GM21367 (cell line): Measurements from ENCODE around the gene TAOK3.
"Not testable (repeated sequence)": the region's sequence is repeated elsewhere in the genome, so short reads cannot be mapped to it uniquely, and the experiment has no call there.

Source experiments
- ATAC-seq: cut with Tn5 transposase; IDR thresholded peaks from one replicate; pipeline ENCODE4 v1.9.1; 2021; ENCODE audit not compliant: unreplicated experiment

The TAOK3 gene

DNA sequence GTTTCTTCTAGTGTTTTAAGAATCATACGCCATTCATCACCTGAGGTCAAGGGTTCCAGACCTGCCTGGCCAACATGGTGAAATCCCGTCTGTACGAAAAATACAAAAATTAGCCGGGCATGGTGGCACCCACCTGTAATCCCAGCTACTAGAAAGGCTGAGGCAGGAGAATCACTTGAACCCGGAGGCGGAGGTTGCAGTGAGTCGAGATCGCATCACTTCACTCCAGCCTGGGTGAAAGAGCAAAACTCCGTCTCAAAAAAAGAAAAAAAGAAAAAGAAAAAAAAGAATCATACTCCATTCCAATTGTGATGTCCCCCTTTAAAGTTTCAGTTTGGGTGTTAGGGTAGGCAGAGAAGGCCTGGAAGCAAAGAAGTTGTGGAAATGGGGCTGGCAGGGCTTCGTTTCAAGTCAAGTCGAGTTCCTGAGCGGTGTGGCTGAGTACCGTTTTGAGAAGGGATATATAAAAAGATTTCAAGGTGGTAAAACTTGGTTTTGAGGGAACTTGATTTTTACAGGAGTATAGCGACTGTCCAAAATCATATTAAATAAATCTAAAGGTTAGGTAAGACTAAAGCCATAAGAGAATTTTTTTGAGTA lies 1.5 kb upstream of the TAOK3 start:
- ATAC-seq = no peak

- ATAC-seq = no peak
Measured at GRCh38 chr12:118373616-118374015, 909 bp upstream of the TAOK3 start.

DNA sequence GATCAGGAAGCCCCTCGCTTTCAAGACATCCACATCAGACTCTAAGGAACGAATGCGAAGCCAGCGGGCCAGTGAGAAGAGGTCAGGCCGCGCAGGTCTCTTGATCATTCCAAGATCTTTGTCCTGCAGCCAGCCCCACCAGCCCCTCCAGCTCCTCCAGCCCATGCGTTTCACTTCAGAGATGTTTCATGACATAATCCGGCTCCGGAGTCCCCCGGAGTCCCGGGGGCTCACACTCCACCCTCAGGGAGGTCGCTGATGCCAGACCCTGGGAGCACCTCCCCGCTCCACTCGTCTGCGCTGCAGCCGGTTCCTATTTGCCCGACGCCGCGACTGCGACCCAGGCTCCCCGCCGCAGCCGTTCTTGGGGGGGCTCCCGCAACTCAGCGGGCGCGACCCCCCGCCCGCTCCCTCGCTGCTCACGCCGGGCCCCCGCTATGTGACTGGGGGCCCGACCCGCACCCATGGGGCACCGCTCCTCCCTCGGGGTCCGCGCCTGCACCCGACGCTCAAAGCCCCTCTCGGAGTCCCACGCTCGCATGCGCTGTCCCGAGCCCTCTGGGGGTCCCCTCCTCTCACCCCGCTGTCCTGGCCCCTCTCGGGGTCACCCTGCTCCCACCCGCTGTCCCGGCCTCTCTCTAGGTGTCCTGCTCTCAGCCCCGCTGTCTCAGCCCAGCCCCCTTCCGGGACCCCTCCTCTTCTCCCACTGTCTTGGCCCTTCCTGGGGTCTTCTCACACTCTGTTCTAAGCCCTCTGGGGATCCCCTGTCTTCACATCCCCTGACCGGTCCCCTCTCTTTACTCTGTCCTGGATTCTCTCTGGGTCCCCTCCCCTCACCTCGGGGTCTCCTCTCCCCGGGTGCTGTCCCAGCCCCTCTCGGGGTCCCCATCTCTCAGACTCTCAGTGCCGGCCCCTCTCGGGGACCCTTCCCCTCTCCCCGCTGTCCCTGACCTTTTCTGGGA lies 1.1 kb downstream of the TAOK3 start:
- ATAC-seq = no peak

DNA sequence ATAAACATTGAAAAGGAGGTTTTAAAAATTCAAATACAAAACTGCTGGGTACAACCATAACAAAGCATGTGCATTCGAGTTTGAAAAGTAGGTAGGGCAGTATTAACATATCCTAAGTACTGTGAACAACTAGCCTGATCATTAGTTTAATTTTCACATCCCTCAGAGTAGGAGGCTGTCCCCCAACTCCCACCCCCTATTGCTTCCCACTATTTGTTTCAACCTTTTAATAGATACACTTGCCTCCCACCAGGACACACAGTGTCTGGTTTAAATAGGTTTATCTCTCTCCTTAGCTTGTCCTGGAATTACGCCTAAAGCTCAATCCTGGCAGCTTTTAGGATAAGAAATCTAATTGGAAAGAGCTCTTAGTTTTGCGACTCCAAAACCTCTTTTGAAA lies 2.1 kb downstream of the TAOK3 start:
- no peak for ATAC-seq

DNA sequence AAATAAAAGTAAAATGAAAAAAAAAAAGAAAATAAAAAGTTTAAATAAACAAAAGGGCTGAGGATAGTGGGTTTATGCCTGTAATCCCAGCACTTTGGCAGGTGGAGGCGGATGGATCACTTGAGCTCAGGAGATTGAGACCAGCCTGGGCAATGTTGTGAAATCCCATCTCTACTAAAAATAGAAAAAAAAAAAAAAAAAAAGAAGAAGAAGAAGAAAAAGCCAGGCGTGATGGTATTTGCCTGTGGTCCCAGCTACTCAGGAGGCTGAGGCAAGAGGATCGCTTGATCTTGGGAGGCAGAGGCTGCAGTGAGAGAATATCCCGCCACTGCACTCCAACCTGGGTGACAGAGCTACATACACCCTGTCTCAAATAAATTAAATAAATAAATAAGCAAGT lies 3.9 kb downstream of the TAOK3 start:
- no peak for ATAC-seq

DNA sequence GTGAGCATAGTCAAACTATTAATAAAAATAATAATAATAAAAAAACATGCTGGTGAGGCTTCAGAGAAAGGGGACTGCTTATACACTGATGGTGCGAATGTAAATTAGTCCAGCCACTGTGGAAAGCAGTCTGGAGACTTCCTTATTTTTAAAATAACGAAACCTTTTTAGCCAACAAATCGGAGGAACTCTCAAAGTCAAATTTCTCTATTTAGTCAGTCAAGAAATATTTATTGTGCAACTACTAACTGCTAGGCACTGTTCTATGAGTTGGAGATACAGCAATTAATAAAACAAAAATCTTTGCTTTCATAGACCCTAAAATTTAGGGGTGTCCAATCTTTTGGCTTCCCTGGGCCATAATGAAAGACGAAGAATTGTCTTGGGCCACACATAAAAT lies 10.8 kb downstream of the TAOK3 start:
- ATAC-seq = no peak

DNA sequence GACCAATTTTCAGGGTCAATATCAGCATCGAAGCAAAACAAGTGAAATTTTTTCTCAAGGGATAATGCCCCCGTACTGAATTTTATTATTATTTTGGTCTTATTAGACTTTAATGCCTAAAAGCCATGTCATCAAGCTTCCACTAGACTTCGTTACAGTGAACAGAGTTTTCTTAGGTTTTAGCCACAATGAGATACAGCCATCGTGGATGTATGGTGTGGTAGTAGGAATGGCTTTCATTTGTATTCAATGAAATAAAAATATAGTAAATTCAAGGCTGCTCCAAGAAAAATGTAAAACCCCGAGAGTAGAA lies 11.7 kb downstream of the TAOK3 start:
- no peak for ATAC-seq

- ATAC-seq = no peak
Measured at GRCh38 chr12:118359541-118359915, 13.2 kb downstream of the TAOK3 start.

DNA sequence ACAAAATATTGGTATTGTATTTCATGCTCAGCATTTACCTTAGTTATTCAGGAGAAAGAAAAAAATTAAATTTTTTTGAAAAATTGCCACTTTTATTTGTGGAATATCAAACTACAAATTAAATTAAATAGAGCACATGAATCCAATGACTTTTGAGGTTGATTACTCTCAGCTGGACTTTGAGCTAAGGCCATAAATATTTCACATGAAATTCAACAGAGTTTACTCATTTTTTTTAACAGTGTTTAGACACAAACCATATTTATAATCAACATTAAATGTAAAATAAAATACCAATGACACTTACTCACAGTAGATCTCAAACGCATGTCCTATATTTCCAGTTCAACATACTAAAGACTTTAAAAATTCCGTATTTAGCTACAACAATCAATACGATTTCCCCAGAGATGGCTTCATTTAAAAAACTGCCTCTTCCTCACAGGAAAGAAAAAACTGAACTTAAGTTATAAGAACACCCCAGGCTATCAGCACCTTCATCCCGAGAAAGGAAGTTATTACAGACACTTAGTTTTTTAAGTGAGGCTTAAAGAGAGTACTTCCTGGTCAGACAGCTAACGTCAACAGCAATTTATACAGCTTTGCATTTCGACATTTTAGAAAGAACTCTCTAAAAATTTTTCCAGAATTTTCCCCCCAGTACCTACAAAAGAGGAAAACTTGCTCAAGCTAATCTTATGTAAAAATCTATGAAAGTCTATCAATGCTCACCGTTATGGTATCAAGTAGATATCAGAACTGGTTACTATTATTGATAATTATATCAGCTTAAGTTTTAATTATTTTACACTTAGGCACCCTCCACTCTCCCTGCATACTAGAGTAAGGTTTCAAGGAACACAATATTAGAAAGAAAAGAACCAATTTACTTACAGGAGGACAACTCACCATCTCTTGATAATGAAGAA lies 13.8 kb downstream of the TAOK3 start:
- ATAC-seq = no peak

DNA sequence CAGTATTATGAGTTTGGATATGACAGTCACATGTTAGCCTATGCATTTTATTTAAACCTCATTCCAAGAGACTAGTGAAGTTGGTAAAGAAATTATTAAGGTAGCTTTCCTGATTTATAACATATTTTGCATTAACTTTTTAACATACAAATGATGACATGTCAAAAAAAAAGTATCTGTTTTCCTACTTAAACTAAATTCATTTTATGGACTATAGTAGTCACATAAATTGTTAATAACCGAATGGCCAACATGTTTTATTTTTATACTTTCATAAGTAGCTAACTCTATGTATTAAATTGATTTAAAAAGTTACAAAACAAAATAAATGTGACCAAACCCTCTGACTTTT lies 14.7 kb downstream of the TAOK3 start:
- ATAC-seq = no peak

GRCh38 chr12:118357257-118358007 lies 15.3 kb downstream of the TAOK3 start:
- ATAC-seq = peak; percentile 46

DNA sequence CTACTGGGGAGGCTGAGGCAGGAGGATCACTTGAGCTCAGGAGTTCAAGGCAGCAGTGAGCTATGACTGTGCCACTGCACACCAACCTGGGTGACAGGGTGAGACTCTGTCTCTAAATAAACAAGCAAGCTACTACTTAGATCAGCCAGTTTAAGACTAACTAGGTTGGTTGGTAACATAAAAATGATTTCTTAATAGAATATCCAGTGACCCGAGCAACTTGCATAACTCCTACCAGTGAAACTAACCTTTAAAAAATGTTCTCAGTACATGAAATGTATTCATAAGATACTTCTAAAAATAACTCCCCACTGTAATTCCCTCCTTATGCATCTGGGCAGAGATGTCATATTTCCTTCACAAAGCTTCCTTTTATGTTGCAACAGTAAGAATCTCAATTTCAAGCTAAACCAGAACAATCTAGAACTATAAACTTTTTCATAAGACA lies 15.9 kb downstream of the TAOK3 start:
- ATAC-seq = no peak

- no peak for ATAC-seq
Measured at GRCh38 chr12:118355843-118356242, 16.9 kb downstream of the TAOK3 start.

DNA sequence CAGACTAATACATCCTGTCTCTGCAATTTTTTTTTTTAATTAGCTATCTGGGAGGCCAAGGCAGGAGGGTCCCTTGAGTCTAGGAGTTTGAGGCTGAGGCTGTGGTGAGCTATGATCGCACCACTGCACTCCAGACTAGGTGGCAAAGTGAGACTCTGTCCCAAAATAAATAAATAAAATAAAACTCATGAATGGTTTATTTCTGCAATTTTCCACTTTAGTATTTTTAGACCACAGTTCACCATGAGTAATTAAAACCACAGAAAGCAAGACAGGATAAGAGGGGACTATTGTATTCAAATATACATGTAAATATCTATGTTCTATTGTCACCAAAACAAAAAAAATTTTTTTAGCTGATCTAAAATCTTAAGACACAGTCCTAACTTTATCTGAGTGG lies 17.8 kb downstream of the TAOK3 start:
- no peak for ATAC-seq

GRCh38 chr12:118354503-118354902 lies 18.2 kb downstream of the TAOK3 start:
- ATAC-seq = not testable (repeated sequence)

DNA sequence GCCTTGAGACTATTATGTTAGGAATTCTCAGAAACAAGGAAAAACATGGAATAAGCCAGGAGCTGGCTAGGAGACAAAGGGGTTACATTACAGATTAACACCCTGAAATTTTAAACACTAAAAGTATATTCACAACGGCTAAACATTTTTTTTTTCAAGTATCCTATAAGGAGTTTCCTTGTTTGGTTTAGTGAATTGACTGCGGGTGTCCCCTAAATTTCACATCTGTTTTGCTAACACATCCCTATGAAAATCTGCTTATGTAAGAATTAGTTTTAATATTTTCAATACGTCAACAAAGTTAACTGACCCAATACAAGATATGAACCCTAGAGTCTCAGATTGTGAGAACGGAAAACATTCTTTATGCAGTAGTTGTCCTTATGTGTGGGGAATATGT lies 19.0 kb downstream of the TAOK3 start:
- ATAC-seq = no peak

- ATAC-seq = no peak
Measured at GRCh38 chr12:118350908-118351559, 21.7 kb downstream of the TAOK3 start.

DNA sequence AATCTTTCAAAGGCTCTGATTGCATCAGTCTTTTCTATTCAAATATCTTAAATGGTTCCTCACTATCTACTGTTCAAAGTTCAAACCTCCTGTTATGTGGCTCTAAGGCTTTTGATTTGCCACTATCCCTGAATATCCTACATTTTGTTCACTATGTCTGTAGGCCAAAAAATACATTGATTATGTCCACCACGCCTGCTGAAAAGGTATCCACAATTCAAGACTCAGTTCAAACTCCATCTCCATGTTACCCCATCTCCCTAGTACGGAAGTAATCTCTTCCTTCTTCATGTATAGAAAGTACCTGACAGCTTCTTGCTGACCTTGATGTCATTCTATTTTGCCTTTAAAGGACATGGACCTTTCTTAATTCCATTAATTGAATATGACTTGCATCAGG lies 24.8 kb downstream of the TAOK3 start:
- no peak for ATAC-seq

DNA sequence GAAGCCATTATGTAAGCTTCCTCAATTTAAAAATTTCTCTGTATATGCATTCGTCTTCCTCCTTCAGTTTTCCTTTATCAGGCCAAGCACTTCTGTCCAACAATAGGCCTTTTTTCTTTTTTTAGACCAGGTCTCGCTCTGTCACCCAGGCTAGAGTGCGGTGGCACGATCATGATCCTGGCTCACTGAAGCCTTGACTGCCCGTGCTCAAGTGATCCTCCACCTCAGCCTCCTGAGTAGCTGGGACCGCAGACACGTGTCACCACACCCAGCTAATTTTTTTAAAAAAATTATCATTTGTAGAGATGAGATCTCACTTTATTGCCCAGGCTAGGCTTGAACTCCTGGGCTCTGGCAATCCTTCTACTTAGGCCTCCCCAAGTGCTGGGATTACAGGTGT lies 25.8 kb downstream of the TAOK3 start:
- peak; percentile 59 for ATAC-seq

DNA sequence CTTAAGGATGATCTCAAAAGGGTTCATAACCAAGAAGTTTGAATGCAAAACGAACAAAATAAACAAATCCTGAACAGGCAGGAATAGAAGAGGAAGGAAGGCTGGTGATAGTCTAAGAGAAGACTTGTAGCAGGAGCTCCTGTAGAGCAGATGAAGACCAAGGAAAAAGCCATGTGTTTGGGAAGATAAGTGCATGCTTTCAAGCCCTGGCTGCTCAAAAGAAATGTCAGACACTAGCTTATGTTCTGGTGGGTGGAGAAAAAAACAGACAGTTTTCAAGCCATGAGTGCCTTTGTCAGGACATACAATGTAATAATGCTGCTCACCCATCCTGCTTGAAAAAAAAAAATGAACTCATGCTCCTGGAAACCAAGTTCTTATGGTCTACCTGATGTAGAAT lies 27.4 kb downstream of the TAOK3 start:
- ATAC-seq = no peak
